Measurements from ENCODE around the gene C16orf87.

- TF ChIP-seq CTCF (optimal IDR thresholded peaks at IDR 0.05 in 1 of 3, IDR thresholded peaks at IDR 0.05 in 1 of 3, conservative IDR thresholded peaks at IDR 0.05 in 1 of 3; ENCODE audit: extremely low read depth in 1 of 3, insufficient read depth in 2 of 3, low read length in 3 of 3) = no peak
- no peak for TF ChIP-seq EZH2 (IDR thresholded peaks at IDR 0.05; ENCODE audit: low read length)
Measured at GRCh38 chr16:46848768-46849764, 18.1 kb upstream of the C16orf87 start.
